ENCODE measurements around the gene MICAL3.

The MICAL3 gene

GRCh38 chr22:17796695-17797094, 227.7 kb downstream of the MICAL3 start:
- no peak for DNase-seq (ENCODE audit: low read depth in 2 of 2)

GRCh38 chr22:17795661-17796548, 228.5 kb downstream of the MICAL3 start:
- no peak for DNase-seq (ENCODE audit: low read depth in 2 of 2)

GRCh38 chr22:17794726-17795542, 229.4 kb downstream of the MICAL3 start:
- no peak for DNase-seq (ENCODE audit: low read depth in 2 of 2)

DNA sequence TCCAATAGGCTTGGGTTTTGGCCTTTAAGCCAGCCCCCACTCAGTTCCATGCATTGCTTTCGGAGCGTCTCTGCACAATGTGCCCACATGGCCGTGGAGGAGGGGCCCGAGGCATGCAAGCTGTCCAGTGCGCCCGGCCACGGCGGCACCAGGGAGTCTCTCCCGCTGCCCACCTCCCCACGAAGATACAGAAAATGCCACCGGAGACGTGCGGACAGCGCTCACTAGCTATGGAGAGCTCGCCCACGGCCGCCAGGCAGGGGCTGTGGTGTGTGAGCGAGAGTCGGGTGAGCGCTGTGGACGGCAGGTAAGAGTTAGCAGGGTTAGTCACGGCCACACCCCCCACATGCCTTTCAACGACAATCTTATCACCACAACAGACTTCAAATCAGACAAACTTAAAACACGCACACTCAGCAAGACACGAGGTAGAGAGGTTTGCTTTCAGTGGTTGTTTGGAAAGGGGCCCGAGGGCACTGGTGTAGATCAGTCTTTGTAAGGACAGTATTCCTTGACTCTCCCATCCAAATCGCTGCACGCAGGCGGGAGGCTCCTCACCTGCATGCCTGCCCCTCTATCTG, 231.4 kb downstream of the MICAL3 start:
- DNase-seq (ENCODE audit: low read depth in 2 of 2), result no peak

DNA sequence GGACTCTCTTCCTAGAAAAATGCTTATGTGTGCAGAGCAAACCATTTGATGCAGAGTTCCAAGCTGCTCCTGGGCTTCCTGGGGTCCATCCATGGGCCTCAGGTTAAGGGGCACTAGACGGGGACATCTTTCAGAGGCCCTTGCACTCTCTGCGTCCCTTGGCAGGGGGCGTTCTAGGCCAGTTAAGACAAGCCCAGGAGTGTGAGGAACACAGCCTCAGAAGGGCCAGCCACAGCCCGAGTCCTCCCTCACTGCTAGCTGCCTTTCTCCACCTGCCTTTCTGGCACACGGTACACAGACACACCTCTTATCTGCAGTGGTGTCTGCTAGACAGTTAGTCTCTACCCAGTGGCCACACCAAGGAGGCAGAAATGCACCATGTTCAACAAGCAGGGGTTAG, 232.1 kb downstream of the MICAL3 start:
- DNase-seq (ENCODE audit: low read depth in 2 of 2), result no peak

- DNase-seq (ENCODE audit: low read depth in 2 of 2), result no peak
Observed at GRCh38 chr22:17791196-17791595, 233.2 kb downstream of the MICAL3 start.

DNA sequence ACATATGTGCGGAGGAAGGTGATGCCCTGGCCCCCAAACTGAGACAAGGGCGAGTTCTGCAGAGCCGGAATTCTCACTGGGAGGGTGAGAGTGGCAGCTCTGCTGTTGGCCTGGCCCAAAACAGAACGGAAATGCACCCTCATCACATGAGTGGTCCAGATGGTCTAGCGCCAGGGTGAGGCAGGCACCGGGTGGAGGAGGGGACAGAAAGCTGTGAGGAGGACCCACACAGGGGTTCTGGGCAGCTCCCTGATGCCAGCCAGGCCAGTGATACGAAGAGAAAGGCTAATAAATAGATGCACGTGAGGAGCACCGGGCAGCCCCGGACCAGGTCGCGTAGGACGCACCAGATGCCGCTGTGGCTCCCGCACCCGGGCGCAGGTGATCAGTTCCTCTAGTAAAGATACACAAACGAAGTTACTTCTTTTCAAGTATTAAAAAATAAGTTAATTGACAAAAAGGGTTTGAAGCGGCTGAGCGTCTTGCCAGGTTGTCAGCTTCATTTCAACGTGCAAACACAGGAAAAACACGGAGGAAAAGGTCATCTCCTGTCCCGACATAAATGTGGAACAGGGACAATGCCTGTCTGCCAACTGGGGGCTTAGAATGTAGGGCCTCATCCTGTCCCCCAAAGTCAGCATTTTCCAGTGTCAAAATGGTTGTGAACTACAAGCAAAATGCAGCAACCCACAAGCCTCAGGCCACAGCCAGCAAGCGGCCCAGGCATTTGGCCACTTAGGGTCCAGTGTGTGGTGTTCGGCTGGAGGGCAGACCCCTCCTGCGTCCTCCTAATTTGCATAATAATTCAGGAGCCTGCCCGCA, 234.8 kb downstream of the MICAL3 start:
- no peak for DNase-seq (ENCODE audit: low read depth in 2 of 2)

DNA sequence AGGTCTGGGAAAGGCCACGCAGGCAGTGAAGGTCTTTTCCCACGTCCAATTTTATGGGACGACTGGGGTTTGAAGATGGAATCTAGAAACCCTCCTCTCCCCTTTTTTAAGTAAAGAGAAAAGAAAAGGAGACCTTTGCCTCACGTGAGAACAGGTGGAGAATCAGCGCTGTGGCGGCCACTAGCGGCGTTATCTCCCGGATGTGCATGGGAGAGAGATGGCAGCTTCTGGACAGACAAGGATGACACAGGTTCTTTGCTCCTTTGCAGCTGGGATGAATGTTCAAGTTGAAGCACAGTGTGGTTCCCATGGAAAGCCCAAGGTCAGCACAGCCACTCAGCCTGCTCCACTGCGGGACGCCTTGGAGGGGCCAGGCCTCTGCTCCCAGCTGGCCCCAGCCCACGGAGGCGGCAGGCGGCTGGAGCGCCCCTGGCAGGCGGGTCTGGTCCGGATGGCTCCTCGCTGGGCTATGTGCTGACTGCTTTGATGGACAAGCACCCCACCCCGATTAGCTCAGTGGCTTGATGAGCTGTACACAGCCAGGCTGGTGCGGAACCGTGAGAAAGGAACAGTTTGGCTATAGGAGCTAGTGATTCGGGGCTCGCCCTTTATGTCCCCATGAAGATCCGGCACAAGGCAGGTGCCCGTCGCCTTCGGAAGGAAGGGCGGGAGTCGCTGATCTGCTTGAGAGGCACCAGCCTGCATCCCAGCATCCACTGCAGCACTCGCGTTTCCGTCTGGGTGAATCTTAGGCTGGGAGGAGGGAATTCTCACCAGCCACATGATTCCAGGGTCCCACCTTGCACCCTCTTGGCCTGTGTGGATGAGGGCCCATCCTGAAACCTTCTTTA, 235.6 kb downstream of the MICAL3 start:
- no peak for DNase-seq (ENCODE audit: low read depth in 2 of 2)

DNA sequence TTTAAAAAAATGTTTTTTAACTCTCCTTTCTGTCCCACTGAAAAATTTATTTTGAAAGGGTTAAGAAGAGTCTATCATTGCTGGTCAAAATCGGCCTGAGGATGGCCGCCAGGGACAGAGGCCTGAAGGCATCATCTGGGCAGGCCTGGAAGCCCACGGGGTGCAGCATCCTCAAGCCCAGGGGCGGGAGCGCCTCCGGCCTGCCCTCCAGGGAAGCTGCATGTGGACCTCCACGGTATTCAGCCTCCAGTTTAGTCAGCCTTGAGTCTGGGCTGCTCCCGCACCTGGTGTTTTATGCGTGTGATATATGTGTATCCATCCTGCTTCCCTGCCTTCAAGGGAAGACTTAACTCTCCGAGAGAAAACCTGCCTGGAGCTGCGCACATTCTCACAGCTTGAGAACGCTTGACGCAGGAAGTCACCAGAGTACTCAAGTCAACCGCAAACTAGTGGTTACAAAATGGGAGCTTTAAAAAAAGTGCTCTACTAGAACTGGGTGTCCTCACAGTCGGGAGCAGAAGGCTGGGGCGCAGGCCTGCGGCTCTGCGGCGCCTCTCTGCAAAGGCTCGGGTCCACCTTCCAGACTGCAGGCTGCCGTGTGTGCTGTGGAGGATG, 236.5 kb downstream of the MICAL3 start:
- no peak for DNase-seq (ENCODE audit: low read depth in 2 of 2)

- DNase-seq (ENCODE audit: low read depth in 2 of 2), result no peak
Observed at GRCh38 chr22:17787241-17787640, 237.1 kb downstream of the MICAL3 start.

DNA sequence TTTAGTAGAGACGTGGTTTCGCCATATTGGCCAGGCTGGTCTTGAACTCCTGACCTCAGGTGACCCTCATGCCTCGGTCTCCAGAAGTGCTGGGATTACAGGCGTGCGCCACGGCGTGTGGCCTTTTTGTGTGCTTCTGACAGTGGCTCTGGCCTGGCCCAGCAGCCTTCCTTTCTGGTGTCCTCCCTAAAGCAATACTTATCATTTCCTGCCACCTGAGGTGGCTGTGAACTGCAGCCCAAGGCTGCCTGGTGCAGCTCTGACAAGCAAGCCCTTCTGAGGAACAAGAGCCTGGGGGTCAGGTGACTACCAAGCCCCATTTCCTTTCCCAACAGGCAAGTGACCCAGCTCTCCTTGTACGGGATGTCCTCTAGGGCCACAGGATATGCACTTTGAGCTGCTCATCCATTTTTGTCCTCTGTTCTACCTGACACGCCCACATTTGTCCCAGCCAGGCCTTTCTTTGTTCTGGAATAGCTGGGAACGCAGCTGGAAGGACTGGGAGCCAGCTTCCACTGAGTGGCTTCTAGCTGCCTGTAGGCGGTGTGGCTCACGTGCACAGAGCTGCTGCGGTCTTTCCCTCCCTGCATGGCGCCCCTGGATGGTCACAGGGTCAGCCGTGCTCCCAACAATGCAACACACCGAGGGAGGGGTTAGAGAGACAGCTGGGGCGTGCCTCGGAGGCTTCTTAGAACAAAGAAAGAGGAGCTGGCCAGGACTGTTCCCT, 237.8 kb downstream of the MICAL3 start:
- DNase-seq (ENCODE audit: low read depth in 2 of 2), result no peak

DNA sequence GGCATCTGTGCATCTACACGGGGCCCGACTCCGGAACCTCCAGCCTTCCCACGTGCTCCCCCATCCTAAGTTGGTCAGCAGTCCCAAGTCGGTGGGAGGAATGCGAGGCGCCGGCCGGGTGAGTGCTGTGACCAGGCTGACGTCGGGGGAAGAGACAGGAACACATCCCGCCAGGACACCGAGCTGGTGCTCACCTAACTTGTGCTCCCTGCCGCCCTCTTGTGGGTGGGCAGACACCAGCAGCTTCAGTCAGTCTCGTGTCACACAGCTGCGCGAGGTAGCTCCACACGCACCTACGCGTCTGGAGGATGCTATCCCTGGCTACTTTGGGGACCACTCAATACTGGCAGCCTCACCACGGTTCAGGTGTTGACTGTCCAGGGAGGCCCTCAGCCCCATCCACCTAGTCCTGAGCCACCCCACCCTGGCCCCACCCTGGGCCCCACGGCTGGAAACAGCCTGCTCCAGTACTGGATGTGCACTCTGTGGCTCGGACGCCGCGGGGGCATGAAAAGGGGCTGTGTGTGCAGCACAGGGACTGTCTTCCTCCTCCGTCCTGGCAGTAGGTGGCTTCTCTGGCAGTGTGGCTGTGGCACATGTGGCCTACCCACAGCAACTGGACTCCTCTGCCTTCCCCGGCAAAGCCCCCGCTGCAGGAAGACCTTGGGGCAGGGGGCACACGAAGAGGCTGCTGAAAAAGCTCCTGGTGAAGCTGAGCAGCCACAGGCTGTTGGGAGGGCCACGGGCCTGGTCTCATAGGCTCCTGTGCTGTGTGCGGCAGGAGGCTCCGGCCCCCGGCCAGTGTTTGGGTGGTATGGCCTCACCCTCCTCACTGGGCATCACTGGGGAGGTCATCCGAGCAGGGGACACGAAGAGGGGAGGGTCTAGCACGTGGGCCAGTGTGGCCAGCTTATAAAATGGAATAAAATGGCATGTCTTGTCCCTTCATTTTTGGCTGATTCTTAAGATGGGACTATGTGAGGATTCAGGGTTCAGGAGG, 238.9 kb downstream of the MICAL3 start:
- DNase-seq (ENCODE audit: low read depth in 2 of 2), result no peak

DNA sequence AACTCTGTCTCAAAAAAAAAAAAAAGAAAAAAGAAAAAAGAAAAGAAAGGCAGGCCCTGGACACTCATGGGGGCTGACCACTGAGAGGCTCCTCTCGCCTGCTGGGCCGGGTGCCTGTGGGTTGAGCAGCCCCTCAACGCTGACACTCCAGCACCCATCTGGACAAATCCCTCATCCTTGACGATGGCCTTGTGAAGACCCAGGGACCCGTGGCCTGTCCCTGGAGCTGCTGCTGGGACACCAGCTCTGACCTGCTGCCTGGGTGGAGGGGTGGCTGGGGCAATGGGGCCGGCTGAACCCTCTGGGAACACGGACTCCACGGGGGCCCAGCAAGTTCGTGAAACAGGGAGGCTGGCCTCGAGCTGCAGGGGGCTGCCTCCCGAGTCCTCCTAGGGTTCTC, 239.6 kb downstream of the MICAL3 start:
- no peak for DNase-seq (ENCODE audit: low read depth in 2 of 2)

- DNase-seq (ENCODE audit: low read depth in 2 of 2), result no peak
Observed at GRCh38 chr22:17783773-17784480, 240.4 kb downstream of the MICAL3 start.

DNA sequence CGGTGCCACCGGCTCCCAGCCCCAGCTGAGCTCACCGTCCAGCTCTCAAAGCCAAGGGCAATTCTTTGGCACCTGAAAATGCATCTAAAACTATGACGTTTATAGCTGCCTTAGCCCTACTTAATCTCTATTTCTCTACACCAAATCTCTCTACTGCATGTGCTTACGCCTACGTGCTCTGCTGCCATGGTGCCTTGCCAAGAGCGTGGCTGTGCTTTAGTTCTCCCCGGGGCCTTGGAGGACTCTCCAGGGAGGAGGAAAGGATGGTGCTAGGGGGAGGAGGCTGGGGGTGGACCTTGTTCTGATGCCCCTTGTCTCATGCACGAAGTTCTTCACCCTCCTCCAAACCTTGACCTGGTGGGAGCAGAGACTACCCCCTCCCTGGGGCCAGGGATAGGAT, 241.0 kb downstream of the MICAL3 start:
- no peak for DNase-seq (ENCODE audit: low read depth in 2 of 2)

GRCh38 chr22:17782621-17783020, 241.7 kb downstream of the MICAL3 start:
- DNase-seq (ENCODE audit: low read depth in 2 of 2), result no peak

- DNase-seq (ENCODE audit: low read depth in 2 of 2), result no peak
Observed at GRCh38 chr22:17782158-17782557, 242.2 kb downstream of the MICAL3 start.

All from fibroblast of skin of left biceps (primary cell).